Osteocyte (in vitro differentiated cells): Measurements from ENCODE around the gene GGCT. TPM values are rescaled to one million over a fixed set of nuclear protein-coding genes. Genes with fewer than 3 reads are reported as not detected.

ENCODE experiments used
- DNase-seq: peaks from one replicate; pipeline ENCODE4 v3.0.0; 2021; ENCODE audit warnings: mixed read lengths; ENCODE audit not compliant: unreplicated experiment; ENCODE audit errors: extremely low spot score
- H3K27ac Mint-ChIP-seq: one replicate; pipeline ENCODE4 v1.8.0; 2021; ENCODE audit warnings: mild to moderate bottlenecking, mixed read lengths; ENCODE audit not compliant: unreplicated experiment
- H3K27me3 Mint-ChIP-seq: one replicate; pipeline ENCODE4 v1.8.0; 2021; ENCODE audit warnings: mixed read lengths; ENCODE audit not compliant: unreplicated experiment
- H3K36me3 Mint-ChIP-seq: one replicate; pipeline ENCODE4 v1.8.0; 2021; ENCODE audit warnings: mixed read lengths; ENCODE audit not compliant: unreplicated experiment
- H3K4me1 Mint-ChIP-seq: one replicate; pipeline ENCODE4 v1.8.0; 2021; ENCODE audit warnings: mixed read lengths; ENCODE audit not compliant: unreplicated experiment
- H3K4me3 Mint-ChIP-seq: one replicate; pipeline ENCODE4 v1.8.0; 2021; ENCODE audit warnings: mild to moderate bottlenecking, moderate library complexity, mixed read lengths; ENCODE audit not compliant: unreplicated experiment
- H3K9me3 Mint-ChIP-seq: one replicate; pipeline ENCODE4 v1.8.0; 2021; ENCODE audit warnings: mixed read lengths; ENCODE audit not compliant: unreplicated experiment
- CTCF ChIP-seq: fragments of 200-600 bp; sonication (generic); IDR thresholded peaks from 2 replicates; pipeline ENCODE4 v1.5.0; 2021; ENCODE audit warnings: antibody characterized with exemption, mild to moderate bottlenecking, moderate library complexity
- total RNA-seq: library from RNA; stranded (reverse); gene quantifications from 2 replicates; pipeline ENCODE4 v1.2.1, GENCODE V29; 2021

GGCT gene
- total RNA-seq, 1 donor from 2014 or later = 24.2 TPM

- TF ChIP-seq CTCF = no peak
- peaks cover 25% of the 10 kb centered on the region for H3K4me1 Mint-ChIP-seq
- H3K27me3 Mint-ChIP-seq = no peaks in the 10 kb centered on the region
- H3K36me3 Mint-ChIP-seq = no peaks in the 10 kb centered on the region
- H3K9me3 Mint-ChIP-seq = no peaks in the 10 kb centered on the region
- H3K27ac Mint-ChIP-seq = peak overlapping the region; percentile 86
- peak overlapping the region; percentile 90 for H3K4me3 Mint-ChIP-seq
- peak; percentile 67 for DNase-seq
Observed at GRCh38 chr7:30479202-30480120, 25.2 kb downstream of the GGCT start.

GRCh38 chr7:30478349-30479201 is 26.1 kb downstream of the GGCT start, which contains the start of gene NOD1:
Gene NOD1, minus strand, starts transcription at chr7:30478784. Its CDS starts 21,863 bp downstream, at chr7:30456921.
- DNase-seq = peak; percentile 90
- H3K36me3 Mint-ChIP-seq = peaks cover 3% of the 10 kb centered on the region
- peak within 1 kb of the TSS; percentile 90 for H3K4me3 Mint-ChIP-seq
- peak; percentile 25 for TF ChIP-seq CTCF
- H3K4me1 Mint-ChIP-seq = peaks cover 26% of the 10 kb centered on the region
- H3K9me3 Mint-ChIP-seq = no peaks in the 10 kb centered on the region
- H3K27me3 Mint-ChIP-seq = no peaks in the 10 kb centered on the region
- peak within 1 kb of the TSS; percentile 95 for H3K27ac Mint-ChIP-seq

GRCh38 chr7:30476459-30477145 is 28.0 kb downstream of the GGCT start:
- H3K9me3 Mint-ChIP-seq = no peaks in the 10 kb centered on the region
- peak; percentile 51 for DNase-seq
- H3K27me3 Mint-ChIP-seq = no peaks in the 10 kb centered on the region
- no peak overlapping the region for H3K27ac Mint-ChIP-seq
- no peak overlapping the region for H3K4me3 Mint-ChIP-seq
- peaks cover 46% of the 10 kb centered on the region for H3K4me1 Mint-ChIP-seq
- H3K36me3 Mint-ChIP-seq = peaks cover 3% of the 10 kb centered on the region
- no peak for TF ChIP-seq CTCF

- Mint-ChIP-seq H3K9me3 (no peaks in the 10 kb centered on the region), H3K4me3 (no peak overlapping the region), H3K27me3 (no peaks in the 10 kb centered on the region), H3K36me3 (peaks cover 3% of the 10 kb centered on the region), H3K27ac (no peak overlapping the region), H3K4me1 (peaks cover 56% of the 10 kb centered on the region)
- no peak for TF ChIP-seq CTCF
- DNase-seq = peak; percentile 36
Observed at GRCh38 chr7:30475580-30475979, 29.0 kb downstream of the GGCT start.
